Hepatocyte (in vitro differentiated cells): Measurements from ENCODE around the gene BRINP3. TPM values are rescaled to one million over a fixed set of nuclear protein-coding genes. Genes with fewer than 3 reads are reported as not detected.

Source experiments
- DNase-seq: peaks from one replicate; pipeline ENCODE4 v3.0.0-alpha.2; 2016; ENCODE audit warnings: low spot score
- H2AFZ ChIP-seq: fragments of 200-600 bp; sonication (generic); 2 replicates; pipeline ENCODE4 v1.6.0; 2016; ENCODE audit warnings: antibody characterized with exemption, mild to moderate bottlenecking
- H3K27ac ChIP-seq: fragments of 200-600 bp; sonication (generic); 2 replicates; pipeline ENCODE4 v1.5.1; 2016; ENCODE audit warnings: mild to moderate bottlenecking
- H3K27me3 ChIP-seq: fragments of 200-600 bp; sonication (generic); 2 replicates; pipeline ENCODE4 v1.6.1; 2016
- H3K36me3 ChIP-seq: fragments of 200-600 bp; sonication (generic); replicated peaks from 2 replicates; pipeline ENCODE4 v1.5.1; 2016; ENCODE audit warnings: low read depth; ENCODE audit not compliant: insufficient read depth
- H3K4me1 ChIP-seq: fragments of 200-600 bp; sonication (generic); 2 replicates; pipeline ENCODE4 v1.5.1; 2016; ENCODE audit warnings: mild to moderate bottlenecking, moderate library complexity; ENCODE audit not compliant: insufficient read depth
- H3K4me2 ChIP-seq: fragments of 200-600 bp; sonication (generic); 2 replicates; pipeline ENCODE4 v1.6.0; 2016
- H3K4me3 ChIP-seq: fragments of 200-600 bp; sonication (generic); 2 replicates; pipeline ENCODE4 v1.5.1; 2016; ENCODE audit warnings: mild to moderate bottlenecking
- H3K79me2 ChIP-seq: fragments of 200-600 bp; sonication (generic); 2 replicates; pipeline ENCODE4 v1.6.0; 2017; ENCODE audit warnings: mild to moderate bottlenecking
- H3K9me2 ChIP-seq: fragments of 200-600 bp; sonication (generic); replicated peaks from 2 replicates; pipeline ENCODE4 v1.6.0; 2017; ENCODE audit warnings: mild to moderate bottlenecking; ENCODE audit not compliant: insufficient read depth
- H3K9me3 ChIP-seq: fragments of 200-600 bp; sonication (generic); 2 replicates; pipeline ENCODE4 v1.5.1; 2016; ENCODE audit warnings: low read depth, mild to moderate bottlenecking
- H4K20me1 ChIP-seq: fragments of 200-600 bp; sonication (generic); 2 replicates; pipeline ENCODE4 v1.6.0; 2016; ENCODE audit warnings: mild to moderate bottlenecking; ENCODE audit not compliant: insufficient read depth, poor library complexity, severe bottlenecking
- EZH2 ChIP-seq: fragments of 200-600 bp; sonication (generic); IDR thresholded peaks from 2 replicates; pipeline ENCODE4 v1.6.1; 2016; ENCODE audit warnings: antibody characterized with exemption, mild to moderate bottlenecking, borderline replicate concordance
- EZH2phosphoT487 ChIP-seq: fragments of 200-600 bp; sonication (generic); IDR thresholded peaks from one replicate; pipeline ENCODE4 v1.6.1; 2018; ENCODE audit warnings: antibody characterized with exemption, mild to moderate bottlenecking, low read depth, moderate library complexity; ENCODE audit not compliant: unreplicated experiment, severe bottlenecking
- WGBS: methylation state at CpG from one replicate; pipeline ENCODE4 v1.1.6; 2016; ENCODE audit warnings: low lambda C conversion rate; ENCODE audit errors: missing lambda C conversion rate; 5-methylcytosine and 5-hydroxymethylcytosine counted together
- polyA plus RNA-seq: library from polyadenylated mRNA; unstranded; fragments of >200 nt; fragmentation: Nextera tagmentation; extraction: Ambion mirVana; gene quantifications from 2 replicates; pipeline ENCODE4 v1.2.1, GENCODE V29; 2016
- total RNA-seq: library from RNA; depleted of rRNA; stranded (reverse); fragments of >200 nt; gene quantifications from 2 replicates; pipeline ENCODE4 v1.2.3, GENCODE V29; 2014
- TF ChIP-seq, protein P1 (sequence below): fragments of 200-600 bp; sonication (generic); IDR thresholded peaks from 2 replicates; pipeline ENCODE4 v1.5.1; 2016; ENCODE audit warnings: antibody characterized with exemption, mild to moderate bottlenecking; ENCODE audit not compliant: poor library complexity

BRINP3 gene
- total and polyA plus RNA-seq, 2 experiments from 2014 or later, result 15.3 to 37.9 TPM

DNA sequence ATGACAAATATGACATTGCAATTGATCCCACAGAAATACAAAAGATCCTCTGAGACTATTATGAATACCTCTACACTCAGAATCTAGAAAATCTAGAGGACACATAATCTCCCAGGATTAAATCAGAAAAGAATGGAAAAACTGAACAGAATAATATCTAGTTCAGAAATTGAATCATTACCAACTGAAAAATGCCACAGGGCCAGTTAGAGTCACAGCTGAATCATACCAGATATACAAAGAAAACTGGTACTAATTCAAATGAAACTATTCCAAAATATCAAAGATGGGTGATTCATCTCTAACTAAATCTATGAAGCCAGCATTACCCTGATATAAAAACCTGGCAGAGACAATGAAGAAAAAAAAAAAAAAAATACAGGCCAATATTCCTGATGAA is 149.3 kb downstream of the BRINP3 start:
- Histone ChIP-seq H3K79me2 (no peaks in the 10 kb centered on the region), H3K27ac (no peak overlapping the region), H3K4me2 (no peak overlapping the region), H2AFZ (no peak overlapping the region), H3K4me3 (no peak overlapping the region), H3K9me3 (no peaks in the 10 kb centered on the region), H4K20me1 (no peaks in the 10 kb centered on the region), H3K27me3 (no peaks in the 10 kb centered on the region), H3K4me1 (no peaks in the 10 kb centered on the region), H3K9me2 (no peaks in the 10 kb centered on the region), H3K36me3 (no peaks in the 10 kb centered on the region)
- DNase-seq, result no peak
- TF ChIP-seq EZH2 (no peak), EZH2phosphoT487 (no peak)
- TF ChIP-seq, protein P1, sequence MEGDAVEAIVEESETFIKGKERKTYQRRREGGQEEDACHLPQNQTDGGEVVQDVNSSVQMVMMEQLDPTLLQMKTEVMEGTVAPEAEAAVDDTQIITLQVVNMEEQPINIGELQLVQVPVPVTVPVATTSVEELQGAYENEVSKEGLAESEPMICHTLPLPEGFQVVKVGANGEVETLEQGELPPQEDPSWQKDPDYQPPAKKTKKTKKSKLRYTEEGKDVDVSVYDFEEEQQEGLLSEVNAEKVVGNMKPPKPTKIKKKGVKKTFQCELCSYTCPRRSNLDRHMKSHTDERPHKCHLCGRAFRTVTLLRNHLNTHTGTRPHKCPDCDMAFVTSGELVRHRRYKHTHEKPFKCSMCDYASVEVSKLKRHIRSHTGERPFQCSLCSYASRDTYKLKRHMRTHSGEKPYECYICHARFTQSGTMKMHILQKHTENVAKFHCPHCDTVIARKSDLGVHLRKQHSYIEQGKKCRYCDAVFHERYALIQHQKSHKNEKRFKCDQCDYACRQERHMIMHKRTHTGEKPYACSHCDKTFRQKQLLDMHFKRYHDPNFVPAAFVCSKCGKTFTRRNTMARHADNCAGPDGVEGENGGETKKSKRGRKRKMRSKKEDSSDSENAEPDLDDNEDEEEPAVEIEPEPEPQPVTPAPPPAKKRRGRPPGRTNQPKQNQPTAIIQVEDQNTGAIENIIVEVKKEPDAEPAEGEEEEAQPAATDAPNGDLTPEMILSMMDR, result no peak

DNA sequence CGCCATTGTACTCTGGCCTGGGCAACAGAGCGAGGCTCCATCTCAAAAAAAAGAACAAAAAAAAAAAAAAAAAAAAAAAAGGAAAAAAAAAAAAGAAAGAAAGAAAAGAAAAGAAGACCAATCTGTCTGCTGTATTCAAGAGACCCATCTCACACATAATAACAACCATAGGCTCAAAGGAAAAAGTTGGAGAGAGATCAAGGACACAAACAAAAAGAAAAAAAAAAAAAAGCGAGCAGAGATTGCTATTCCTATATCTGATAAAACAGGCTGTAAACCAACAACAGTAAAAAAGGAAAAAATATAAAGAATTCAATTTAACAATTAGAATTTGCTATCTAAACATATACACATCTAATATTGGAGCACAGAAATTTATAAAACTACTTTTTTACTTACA is 150.4 kb downstream of the BRINP3 start:
- no peaks in the 10 kb centered on the region for H3K79me2 ChIP-seq
- no peaks in the 10 kb centered on the region for H3K9me2 ChIP-seq
- H3K4me2 ChIP-seq, result no peak overlapping the region
- no peaks in the 10 kb centered on the region for H3K36me3 ChIP-seq
- H3K4me1 ChIP-seq, result no peaks in the 10 kb centered on the region
- TF ChIP-seq EZH2phosphoT487, result no peak
- no peak for TF ChIP-seq EZH2
- TF ChIP-seq, protein P1, result no peak
- DNase-seq, result no peak
- no peak overlapping the region for H3K4me3 ChIP-seq
- no peak overlapping the region for H2AFZ ChIP-seq
- 94% methylated on average over 3 of the region's 3 CpGs for WGBS
- no peaks in the 10 kb centered on the region for H4K20me1 ChIP-seq
- H3K9me3 ChIP-seq, result no peaks in the 10 kb centered on the region
- H3K27ac ChIP-seq, result no peak overlapping the region
- no peaks in the 10 kb centered on the region for H3K27me3 ChIP-seq

DNA sequence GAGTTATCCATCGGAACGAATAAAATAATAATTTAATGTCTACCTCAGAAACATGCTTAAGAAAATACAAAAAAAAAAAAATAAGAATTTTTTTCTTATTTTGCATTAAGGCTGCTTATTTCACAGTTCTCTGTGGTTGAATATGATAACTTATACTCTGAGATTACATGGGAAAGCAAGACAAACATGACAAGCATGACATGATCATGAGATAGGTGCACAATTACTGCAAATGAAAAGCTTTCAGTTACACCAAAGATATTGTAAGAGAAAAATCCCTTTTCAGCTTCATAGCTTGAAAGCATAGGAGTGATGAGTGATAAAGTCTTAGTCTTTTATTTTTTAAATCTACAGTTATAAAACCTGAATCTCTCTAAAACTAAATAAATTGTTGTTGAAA is 154.1 kb downstream of the BRINP3 start:
- H3K9me2 ChIP-seq, result no peaks in the 10 kb centered on the region
- no peaks in the 10 kb centered on the region for H3K79me2 ChIP-seq
- H3K27me3 ChIP-seq, result no peaks in the 10 kb centered on the region
- H2AFZ ChIP-seq, result no peak overlapping the region
- no peaks in the 10 kb centered on the region for H3K9me3 ChIP-seq
- H3K4me1 ChIP-seq, result no peaks in the 10 kb centered on the region
- DNase-seq, result no peak
- no peaks in the 10 kb centered on the region for H3K36me3 ChIP-seq
- H3K27ac ChIP-seq, result no peak overlapping the region
- 93% methylated on average over 2 of the region's 2 CpGs for WGBS
- H3K4me2 ChIP-seq, result no peak overlapping the region
- no peak overlapping the region for H3K4me3 ChIP-seq
- H4K20me1 ChIP-seq, result no peaks in the 10 kb centered on the region
- TF ChIP-seq, protein P1, result no peak
- no peak for TF ChIP-seq EZH2
- TF ChIP-seq EZH2phosphoT487, result no peak

DNA sequence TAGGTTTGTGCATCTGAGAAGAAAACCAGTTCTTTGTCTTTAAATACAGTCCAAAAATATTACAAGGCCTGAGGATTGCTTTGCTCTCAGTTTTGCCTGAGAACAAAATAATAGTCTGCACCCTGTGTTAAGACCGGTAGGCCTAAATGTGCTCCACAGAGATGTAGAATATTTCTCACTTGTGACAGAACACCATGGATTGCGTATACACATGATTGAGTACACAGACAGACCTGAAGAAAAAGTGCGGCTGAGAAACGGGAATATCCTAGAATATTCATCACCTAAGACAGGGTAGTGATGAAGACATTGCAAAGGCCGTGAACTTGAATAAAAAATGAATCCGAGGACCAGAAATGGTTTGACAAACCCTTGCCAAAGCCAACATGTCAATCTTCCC is 155.4 kb downstream of the BRINP3 start:
- Histone ChIP-seq H3K36me3 (no peaks in the 10 kb centered on the region), H3K79me2 (no peaks in the 10 kb centered on the region), H4K20me1 (no peaks in the 10 kb centered on the region), H3K9me2 (no peaks in the 10 kb centered on the region), H3K9me3 (no peaks in the 10 kb centered on the region), H3K4me2 (no peak overlapping the region), H2AFZ (no peak overlapping the region), H3K27me3 (no peaks in the 10 kb centered on the region), H3K27ac (no peak overlapping the region), H3K4me3 (no peak overlapping the region), H3K4me1 (no peaks in the 10 kb centered on the region)
- DNase-seq, result no peak
- TF ChIP-seq, protein P1, result no peak
- TF ChIP-seq EZH2 (no peak), EZH2phosphoT487 (no peak)
- 94% methylated on average over 6 of the region's 6 CpGs for WGBS
